Natural killer cell (primary cell): ENCODE results near the gene LILRB2. TPM values are rescaled to one million over a fixed set of nuclear protein-coding genes. Genes with fewer than 3 reads are reported as not detected.
"Not testable (repeated sequence)": the region's sequence is repeated elsewhere in the genome, so short reads cannot be mapped to it uniquely, and the experiment has no call there.

Experiments
- ATAC-seq, 3 donors: fragments of 150-1000 bp in 2 of 3; fragments of 200-7000 bp in 1 of 3; cut with Tn5 transposase; 1 replicate in 1 of 3; 2 replicates in 2 of 3; pipeline ENCODE4 v1.10.0; 2021; ENCODE audit warnings: mild to moderate bottlenecking in 2 of 3, moderate library complexity in 2 of 3
- DNase-seq, 2 donors: peaks; one replicate each; pipeline versions ENCODE4 v3.0.0 to v3.0.0-alpha.2; 2013 to 2021; ENCODE audit warnings: mixed read lengths in 1 of 2
- H3K27ac ChIP-seq: one replicate; pipeline ENCODE4 v1.5.1; 2013; ENCODE audit warnings: mild to moderate bottlenecking, low read length
- H3K27me3 ChIP-seq: one replicate; pipeline ENCODE4 v1.6.1; 2013; ENCODE audit warnings: low read length; ENCODE audit not compliant: control insufficient read depth, insufficient read depth
- H3K36me3 ChIP-seq: one replicate; pipeline ENCODE4 v1.6.1; 2013; ENCODE audit warnings: low read length; ENCODE audit not compliant: control insufficient read depth, insufficient read depth
- H3K4me1 ChIP-seq: one replicate; pipeline ENCODE4 v1.6.1; 2013; ENCODE audit warnings: low read length; ENCODE audit not compliant: control insufficient read depth, insufficient read depth
- H3K4me3 ChIP-seq: one replicate; pipeline ENCODE4 v1.5.1; 2013; ENCODE audit warnings: low read length
- H3K9me3 ChIP-seq: one replicate; pipeline ENCODE4 v1.6.1; 2013; ENCODE audit warnings: low read length; ENCODE audit not compliant: control insufficient read depth, insufficient read depth
- H3K27ac Mint-ChIP-seq, 2 donors: one replicate each; pipeline ENCODE4 v1.8.0; 2022; ENCODE audit warnings: mild to moderate bottlenecking in 2 of 2, mixed read lengths in 2 of 2, moderate library complexity in 1 of 2
- H3K27me3 Mint-ChIP-seq, 2 donors: one replicate each; pipeline ENCODE4 v1.8.0; 2022; ENCODE audit warnings: low read depth in 2 of 2, mixed read lengths in 2 of 2
- H3K36me3 Mint-ChIP-seq: one replicate; pipeline ENCODE4 v1.8.0; 2022; ENCODE audit warnings: mixed read lengths
- H3K4me1 Mint-ChIP-seq, 2 donors: one replicate each; pipeline ENCODE4 v1.8.0; 2022; ENCODE audit warnings: mixed read lengths in 2 of 2
- H3K4me3 Mint-ChIP-seq: one replicate; pipeline ENCODE4 v1.8.0; 2022; ENCODE audit warnings: mild to moderate bottlenecking, moderate library complexity, mixed read lengths
- H3K9me3 Mint-ChIP-seq, 2 donors: one replicate each; pipeline ENCODE4 v1.8.0; 2022; ENCODE audit warnings: mixed read lengths in 2 of 2
- WGBS: methylation state at CpG from one replicate; pipeline ENCODE4 v1.1.7; 2013; ENCODE audit warnings: missing lambda C conversion rate; ENCODE audit not compliant: insufficient coverage; 5-methylcytosine and 5-hydroxymethylcytosine counted together
- intact Hi-C: fragments of 100-400 bp; cut with micrococcal nuclease; formaldehyde crosslinking; loops from one replicate; pipeline ENCODE4 v1.14.2; 2022
- total RNA-seq, 4 donors: library from RNA; stranded (reverse); fragments of 120-200 nt in 1 of 4; gene quantifications; one replicate each; pipeline versions ENCODE4 v1.2.3 to v1.2.4, GENCODE V29; 2013 to 2022
- TF ChIP-seq, protein P1 (sequence below): fragments of 200-600 bp; IDR thresholded peaks from one replicate; pipeline ENCODE4 v1.8.0; 2022; ENCODE audit warnings: antibody characterized with exemption

LILRB2 gene
- total RNA-seq, 3 donors from 2014 or later (not counting 1 experiment from before 2014, with no cell fraction given): 4.6 to 41.4 (median 23.7) TPM

GRCh38 chr19:54239491-54240371 is 41.2 kb downstream of the LILRB2 start:
- peaks cover 5 to 39% of the 10 kb centered on the region in 2 donors for H3K27me3 Mint-ChIP-seq
- H3K4me3 ChIP-seq, H3K9me3 Mint-ChIP-seq, H3K4me1 ChIP-seq, H3K9me3 ChIP-seq, DNase-seq, intact Hi-C loops, H3K27ac Mint-ChIP-seq, H3K4me1 Mint-ChIP-seq, H3K4me3 Mint-ChIP-seq, ATAC-seq, H3K36me3 ChIP-seq, H3K36me3 Mint-ChIP-seq, H3K27ac ChIP-seq: not testable (repeated sequence)
- peaks cover 11% of the 10 kb centered on the region for H3K27me3 ChIP-seq
- WGBS: 84% methylated on average over 12 of the region's 21 CpGs

DNA sequence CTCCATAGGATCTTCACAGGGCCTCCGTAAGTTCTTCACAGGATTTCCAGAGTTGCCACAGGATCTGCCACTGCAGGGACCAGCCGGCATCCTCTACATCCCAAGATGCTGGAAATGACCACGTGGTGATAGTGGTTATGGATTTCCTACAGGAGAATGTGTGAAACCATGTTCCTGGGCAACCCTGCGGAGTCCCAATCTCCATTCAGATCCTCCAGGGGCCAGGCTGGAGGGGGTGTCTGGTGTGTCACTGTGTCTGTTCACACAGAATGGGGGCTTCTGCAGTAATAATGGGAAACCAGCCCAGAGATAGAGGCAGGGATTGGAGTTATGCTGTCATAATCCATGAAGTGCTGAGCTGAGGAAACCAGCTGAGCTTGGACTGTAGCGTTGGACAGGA is 47.0 kb downstream of the LILRB2 start:
- ATAC-seq (no peak), DNase-seq (no peak)
- Mint-ChIP-seq H3K27ac (no peak overlapping the region), H3K4me1 (peaks cover 5 to 6% of the 10 kb centered on the region in 2 donors), H3K4me3 (no peak overlapping the region), H3K9me3 (no peaks in the 10 kb centered on the region), H3K36me3 (no peaks in the 10 kb centered on the region), H3K27me3 (peaks cover 25 to 66% of the 10 kb centered on the region in 2 donors)
- TF ChIP-seq, protein P1, sequence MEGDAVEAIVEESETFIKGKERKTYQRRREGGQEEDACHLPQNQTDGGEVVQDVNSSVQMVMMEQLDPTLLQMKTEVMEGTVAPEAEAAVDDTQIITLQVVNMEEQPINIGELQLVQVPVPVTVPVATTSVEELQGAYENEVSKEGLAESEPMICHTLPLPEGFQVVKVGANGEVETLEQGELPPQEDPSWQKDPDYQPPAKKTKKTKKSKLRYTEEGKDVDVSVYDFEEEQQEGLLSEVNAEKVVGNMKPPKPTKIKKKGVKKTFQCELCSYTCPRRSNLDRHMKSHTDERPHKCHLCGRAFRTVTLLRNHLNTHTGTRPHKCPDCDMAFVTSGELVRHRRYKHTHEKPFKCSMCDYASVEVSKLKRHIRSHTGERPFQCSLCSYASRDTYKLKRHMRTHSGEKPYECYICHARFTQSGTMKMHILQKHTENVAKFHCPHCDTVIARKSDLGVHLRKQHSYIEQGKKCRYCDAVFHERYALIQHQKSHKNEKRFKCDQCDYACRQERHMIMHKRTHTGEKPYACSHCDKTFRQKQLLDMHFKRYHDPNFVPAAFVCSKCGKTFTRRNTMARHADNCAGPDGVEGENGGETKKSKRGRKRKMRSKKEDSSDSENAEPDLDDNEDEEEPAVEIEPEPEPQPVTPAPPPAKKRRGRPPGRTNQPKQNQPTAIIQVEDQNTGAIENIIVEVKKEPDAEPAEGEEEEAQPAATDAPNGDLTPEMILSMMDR: no peak
- intact Hi-C loops: no loop called here
- WGBS: 81% methylated on average over 5 of the region's 5 CpGs
- H3K4me1 ChIP-seq: peaks cover 6% of the 10 kb centered on the region
- H3K9me3 ChIP-seq: no peaks in the 10 kb centered on the region
- no peak overlapping the region for H3K4me3 ChIP-seq
- no peaks in the 10 kb centered on the region for H3K36me3 ChIP-seq
- peaks cover 34% of the 10 kb centered on the region for H3K27me3 ChIP-seq
- no peak overlapping the region for H3K27ac ChIP-seq

DNA sequence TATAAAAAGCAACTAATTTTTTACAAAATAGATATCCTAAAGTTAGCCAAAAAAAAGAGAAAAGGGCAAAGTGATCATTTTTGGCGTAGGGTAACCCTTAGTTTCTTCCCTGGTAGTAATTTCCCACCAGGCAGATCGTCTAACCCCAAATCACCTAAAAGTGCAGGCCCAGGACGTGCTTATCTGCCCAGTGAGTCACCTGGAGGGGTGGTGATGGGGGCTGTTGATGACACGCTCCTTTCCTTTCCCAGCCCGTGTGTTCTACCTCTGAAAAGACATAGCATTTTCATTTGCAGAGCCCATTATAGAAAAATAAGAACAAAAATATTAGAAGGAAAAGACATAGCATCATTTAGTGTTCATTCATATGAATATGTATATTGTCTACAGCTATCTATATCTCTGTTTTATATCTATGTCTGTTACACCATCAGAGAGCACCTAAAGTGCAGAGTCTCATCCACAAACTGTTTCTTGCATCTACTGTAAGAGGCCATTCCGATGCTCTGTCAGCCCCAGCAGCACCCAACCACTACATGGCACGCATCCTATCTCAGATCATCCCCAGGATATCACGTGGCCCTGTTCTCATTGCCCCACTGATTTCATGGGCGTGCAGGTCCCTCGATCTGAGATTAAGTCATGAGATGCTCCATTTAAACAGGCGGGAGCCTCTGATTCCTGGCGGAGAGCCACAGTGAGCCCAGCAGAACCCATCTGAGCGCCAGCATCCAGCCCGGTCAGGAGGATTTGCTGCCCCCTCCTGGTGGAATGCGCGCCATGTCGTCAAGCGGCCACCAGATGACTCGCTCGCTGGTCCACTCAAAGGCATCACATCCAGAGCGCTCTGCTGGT is 49.6 kb downstream of the LILRB2 start:
- TF ChIP-seq, protein P1: peak; percentile 90
- Mint-ChIP-seq H3K27me3 (peaks cover 26 to 52% of the 10 kb centered on the region in 2 donors), H3K9me3 (no peaks in the 10 kb centered on the region), H3K36me3 (no peaks in the 10 kb centered on the region), H3K4me3 (no peak overlapping the region), H3K27ac (peak overlapping the region in 1 of 2 donors; percentile 60), H3K4me1 (peaks cover 5 to 6% of the 10 kb centered on the region in 2 donors)
- intact Hi-C loops: loop anchor here (1.0 to 2.0 kb wide), 2 partner anchors 21 to 63 kb away; no protein-coding TSS in a partner anchor
- peak; percentile 96 to 100 (median 100) for ATAC-seq
- Histone ChIP-seq H3K9me3 (no peaks in the 10 kb centered on the region), H3K4me3 (no peak overlapping the region), H3K27me3 (peaks cover 36% of the 10 kb centered on the region), H3K36me3 (no peaks in the 10 kb centered on the region), H3K4me1 (peaks cover 6% of the 10 kb centered on the region), H3K27ac (no peak overlapping the region)
- WGBS: 18% methylated on average over 17 of the region's 21 CpGs
- peak; percentile 86 to 94 for DNase-seq

GRCh38 chr19:54230031-54230430 is 50.9 kb downstream of the LILRB2 start:
- Histone ChIP-seq H3K4me1 (peaks cover 6% of the 10 kb centered on the region), H3K27me3 (peaks cover 29% of the 10 kb centered on the region), H3K27ac (no peak overlapping the region), H3K36me3 (no peaks in the 10 kb centered on the region), H3K9me3 (no peaks in the 10 kb centered on the region), H3K4me3 (no peak overlapping the region)
- TF ChIP-seq, protein P1: no peak
- H3K4me1 Mint-ChIP-seq: peaks cover 5 to 6% of the 10 kb centered on the region in 2 donors
- ATAC-seq (no peak), DNase-seq (no peak)
- H3K27me3 Mint-ChIP-seq: peaks cover 23 to 39% of the 10 kb centered on the region in 2 donors
- no peaks in the 10 kb centered on the region for H3K9me3 Mint-ChIP-seq
- no peak overlapping the region for H3K4me3 Mint-ChIP-seq
- no peak overlapping the region for H3K27ac Mint-ChIP-seq
- WGBS: 92% methylated on average over 7 of the region's 7 CpGs
- no peaks in the 10 kb centered on the region for H3K36me3 Mint-ChIP-seq
- intact Hi-C loops: loop anchor here (2.0 kb wide), 1 partner anchor 19 kb away; no protein-coding TSS in a partner anchor
